RWPE1 (cell line): Measurements from ENCODE around the gene FBXO31.
A peak's percentile ranks its signal among the peaks of the same experiment; 100 is the strongest.

Experiments
- CTCF ChIA-PET: fragments of 350-600 bp; sonication (Branson Sonifier 250); formaldehyde crosslinking; extraction: SDS; loops from one replicate; lab custom pipeline; 2021; lab: Yijun Ruan, JAX
- POLR2A ChIA-PET: fragments of 400-600 bp; formaldehyde crosslinking; extraction: SDS; loops from one replicate; lab custom pipeline; 2020; ENCODE audit warnings: antibody characterized with exemption; ENCODE audit not compliant: low non-redundant PET; lab: Yijun Ruan, JAX
- DNase-seq: peaks from one replicate; pipeline ENCODE4 v3.0.0; 2012; ENCODE audit warnings: low spot score
- H3K27ac ChIP-seq: fragments of 450-650 bp; 2 replicates; pipeline ENCODE4 v1.5.1; 2017
- CTCF ChIP-seq: fragments of 450-650 bp; conservative IDR thresholded peaks from 2 replicates; pipeline ENCODE4 v1.5.1; 2017; ENCODE audit warnings: low read depth, mild to moderate bottlenecking

The FBXO31 gene

GRCh38 chr16:87333101-87333500 lies 50.5 kb downstream of the FBXO31 start:
- POLR2A ChIA-PET, result no interaction called here
- no peak for TF ChIP-seq CTCF
- CTCF ChIA-PET, result interaction anchor here (0.8 to 1.7 kb wide), 2 partner anchors 8 to 1063 kb away, joined by 3 to 6 read pairs; no protein-coding TSS in a partner anchor
- H3K27ac ChIP-seq, result peak overlapping the region; percentile 17
- DNase-seq, result no peak

GRCh38 chr16:87332150-87332549 lies 51.4 kb downstream of the FBXO31 start:
- POLR2A ChIA-PET, result no interaction called here
- CTCF ChIA-PET, result interaction anchor here (0.5 to 1.1 kb wide), 2 partner anchors 304 to 1460 kb away, joined by 3 to 4 read pairs; no protein-coding TSS in a partner anchor
- TF ChIP-seq CTCF, result no peak
- H3K27ac ChIP-seq, result no peak overlapping the region
- no peak for DNase-seq

- H3K27ac ChIP-seq, result no peak overlapping the region
- TF ChIP-seq CTCF, result no peak
- POLR2A ChIA-PET, result interaction anchor here (0.5 kb wide), 1 partner anchor 13 kb away, joined by 4 read pairs; no protein-coding TSS in a partner anchor
- no peak for DNase-seq
- CTCF ChIA-PET, result interaction anchor here (0.6 to 1.1 kb wide), 3 partner anchors 10 to 772 kb away, joined by 3 to 5 read pairs (median 3); no protein-coding TSS in a partner anchor
These were observed 52.3 kb downstream of the FBXO31 start for GRCh38 chr16:87331241-87331801.

GRCh38 chr16:87330646-87331045 lies 52.9 kb downstream of the FBXO31 start:
- TF ChIP-seq CTCF, result no peak
- DNase-seq, result no peak
- POLR2A ChIA-PET, result no interaction called here
- CTCF ChIA-PET, result no interaction called here
- no peak overlapping the region for H3K27ac ChIP-seq

- ChIA-PET CTCF (no interaction called here), POLR2A (no interaction called here)
- no peak for TF ChIP-seq CTCF
- no peak for DNase-seq
- no peak overlapping the region for H3K27ac ChIP-seq
These were observed 53.3 kb downstream of the FBXO31 start for GRCh38 chr16:87330257-87330624.

GRCh38 chr16:87329436-87330256 lies 53.9 kb downstream of the FBXO31 start:
- TF ChIP-seq CTCF, result no peak
- no peak overlapping the region for H3K27ac ChIP-seq
- ChIA-PET CTCF (no interaction called here), POLR2A (no interaction called here)
- no peak for DNase-seq
